ENCODE measurements around the gene FGF22. TPM values are rescaled to one million over a fixed set of nuclear protein-coding genes. Genes with fewer than 3 reads are reported as not detected.
"Not testable (repeated sequence)": the region's sequence is repeated elsewhere in the genome, so short reads cannot be mapped to it uniquely, and the experiment has no call there.

The FGF22 gene
- total RNA-seq, 1 donor from 2014 or later, result 0.22 TPM

GRCh38 chr19:621819-622218 is 17.9 kb upstream of the FGF22 start:
- no peak for DNase-seq (ENCODE audit: low spot score)

GRCh38 chr19:622666-623065 is 17.0 kb upstream of the FGF22 start:
- DNase-seq (ENCODE audit: low spot score), result no peak

- no peak for DNase-seq (ENCODE audit: low spot score)
Observed at GRCh38 chr19:623175-623916, 16.3 kb upstream of the FGF22 start.

GRCh38 chr19:623974-624373 is 15.7 kb upstream of the FGF22 start:
- DNase-seq (ENCODE audit: low spot score), result no peak

GRCh38 chr19:624433-625109 is 15.1 kb upstream of the FGF22 start:
- no peak for DNase-seq (ENCODE audit: low spot score)

GRCh38 chr19:625257-625656 is 14.4 kb upstream of the FGF22 start:
- no peak for DNase-seq (ENCODE audit: low spot score)

- not testable (repeated sequence) for DNase-seq (ENCODE audit: low spot score)
Observed at GRCh38 chr19:626566-626965, 13.1 kb upstream of the FGF22 start.

GRCh38 chr19:628168-628567 is 11.5 kb upstream of the FGF22 start:
- no peak for DNase-seq (ENCODE audit: low spot score)

- not testable (repeated sequence) for DNase-seq (ENCODE audit: low spot score)
Observed at GRCh38 chr19:629515-629914, 10.2 kb upstream of the FGF22 start.

- DNase-seq (ENCODE audit: low spot score), result no peak
Observed at GRCh38 chr19:629961-630714, 9.5 kb upstream of the FGF22 start.

GRCh38 chr19:632579-633067 is 7.1 kb upstream of the FGF22 start:
- DNase-seq (ENCODE audit: low spot score), result no peak

- peak; percentile 99 for DNase-seq (ENCODE audit: low spot score)
Observed at GRCh38 chr19:633068-633785, 6.5 kb upstream of the FGF22 start, which contains the start of gene POLRMT. Gene POLRMT, minus strand, starts transcription at chr19:633537. Its CDS starts 25 bp downstream, at chr19:633512.

GRCh38 chr19:633786-634639 is 5.7 kb upstream of the FGF22 start:
- no peak for DNase-seq (ENCODE audit: low spot score)

GRCh38 chr19:634975-635652 is 4.6 kb upstream of the FGF22 start:
- no peak for DNase-seq (ENCODE audit: low spot score)

GRCh38 chr19:638906-639252 is 800 bp upstream of the FGF22 start:
- no peak for DNase-seq (ENCODE audit: low spot score)

- no peak for DNase-seq (ENCODE audit: low spot score)
Observed at GRCh38 chr19:640161-640558, 481 bp downstream of the FGF22 start.

GRCh38 chr19:640606-641189 is 1.0 kb downstream of the FGF22 start:
- no peak for DNase-seq (ENCODE audit: low spot score)

GRCh38 chr19:641702-642101 is 2.0 kb downstream of the FGF22 start:
- DNase-seq (ENCODE audit: low spot score), result no peak

Measured in mesenteric fat pad (tissue), 1 donor.